ENCODE measurements around the gene FNDC1. TPM values are rescaled to one million over a fixed set of nuclear protein-coding genes. Genes with fewer than 3 reads are reported as not detected.

FNDC1 gene
- total and polyA plus RNA-seq, 2 donors (not counting 1 experiment from before 2014, with no cell fraction given), result under 0.01 to 0.03 TPM

GRCh38 chr6:159257846-159258245 is 88.6 kb downstream of the FNDC1 start:
- TF ChIP-seq CTCF (conservative IDR thresholded peaks at IDR 0.05 in 1 of 2, IDR thresholded peaks at IDR 0.05 in 1 of 2; ENCODE audit: low read depth in 1 of 2, low read length in 2 of 2), result no peak
- no peak for TF ChIP-seq EZH2 (IDR thresholded peaks at IDR 0.05; ENCODE audit: low read length, missing control alignments)
- H2AFZ ChIP-seq (ENCODE audit: low read length), result no peak overlapping the region
- H3K27ac ChIP-seq (ENCODE audit: insufficient read depth, low read length), result no peak overlapping the region
- H3K9ac ChIP-seq (ENCODE audit: insufficient read depth, low read length), result no peak overlapping the region
- no peaks in the 10 kb centered on the region for H3K27me3 ChIP-seq (ENCODE audit: control insufficient read depth, insufficient read depth, low read length)
- no peaks in the 10 kb centered on the region for H3K4me1 ChIP-seq (ENCODE audit: control insufficient read depth, extremely low read depth, insufficient read depth, low read length)
- no peak overlapping the region for H3K4me2 ChIP-seq (ENCODE audit: extremely low read depth, insufficient read depth, low read length)
- H3K9me3 ChIP-seq (ENCODE audit: control insufficient read depth, insufficient read depth, low read depth, low read length), result no peaks in the 10 kb centered on the region
- no peaks in the 10 kb centered on the region for H3K36me3 ChIP-seq (ENCODE audit: control insufficient read depth, insufficient read depth, low read length)
- no peaks in the 10 kb centered on the region for H4K20me1 ChIP-seq (ENCODE audit: control insufficient read depth, extremely low read depth, insufficient read depth, low read length)
- H3K4me3 ChIP-seq (replicated peaks in 1 of 4; ENCODE audit: control extremely low read depth in 1 of 4, insufficient read depth in 1 of 4, low read depth in 3 of 4, low read length in 4 of 4), result no peak overlapping the region
- peak in 1 of 2 donors; percentile 23 for DNase-seq (ENCODE audit: low read depth in 2 of 2)
- H3K79me2 ChIP-seq (ENCODE audit: control insufficient read depth, insufficient read depth, low read length), result no peaks in the 10 kb centered on the region

- DNase-seq (ENCODE audit: low read depth in 2 of 2), result no peak
- TF ChIP-seq EZH2 (IDR thresholded peaks at IDR 0.05; ENCODE audit: low read length, missing control alignments) (no peak), CTCF (conservative IDR thresholded peaks at IDR 0.05 in 1 of 2, IDR thresholded peaks at IDR 0.05 in 1 of 2; ENCODE audit: low read depth in 1 of 2, low read length in 2 of 2) (no peak)
- Histone ChIP-seq H3K27ac (ENCODE audit: insufficient read depth, low read length) (no peak overlapping the region), H3K4me2 (ENCODE audit: extremely low read depth, insufficient read depth, low read length) (no peak overlapping the region), H4K20me1 (ENCODE audit: control insufficient read depth, extremely low read depth, insufficient read depth, low read length) (no peaks in the 10 kb centered on the region), H3K9ac (ENCODE audit: insufficient read depth, low read length) (no peak overlapping the region), H3K27me3 (ENCODE audit: control insufficient read depth, insufficient read depth, low read length) (no peaks in the 10 kb centered on the region), H2AFZ (ENCODE audit: low read length) (no peak overlapping the region), H3K36me3 (ENCODE audit: control insufficient read depth, insufficient read depth, low read length) (no peaks in the 10 kb centered on the region), H3K4me1 (ENCODE audit: control insufficient read depth, extremely low read depth, insufficient read depth, low read length) (no peaks in the 10 kb centered on the region), H3K9me3 (ENCODE audit: control insufficient read depth, insufficient read depth, low read depth, low read length) (no peaks in the 10 kb centered on the region), H3K79me2 (ENCODE audit: control insufficient read depth, insufficient read depth, low read length) (no peaks in the 10 kb centered on the region), H3K4me3 (replicated peaks in 1 of 4; ENCODE audit: control extremely low read depth in 1 of 4, insufficient read depth in 1 of 4, low read depth in 3 of 4, low read length in 4 of 4) (no peak overlapping the region)
Observed at GRCh38 chr6:159259441-159260125, 90.4 kb downstream of the FNDC1 start.

GRCh38 chr6:159260208-159260607 is 91.0 kb downstream of the FNDC1 start:
- no peak overlapping the region for H3K4me3 ChIP-seq (replicated peaks in 1 of 4; ENCODE audit: control extremely low read depth in 1 of 4, insufficient read depth in 1 of 4, low read depth in 3 of 4, low read length in 4 of 4)
- DNase-seq (ENCODE audit: low read depth in 2 of 2), result no peak
- H3K27ac ChIP-seq (ENCODE audit: insufficient read depth, low read length), result no peak overlapping the region
- no peak overlapping the region for H3K4me2 ChIP-seq (ENCODE audit: extremely low read depth, insufficient read depth, low read length)
- no peaks in the 10 kb centered on the region for H3K36me3 ChIP-seq (ENCODE audit: control insufficient read depth, insufficient read depth, low read length)
- H3K4me1 ChIP-seq (ENCODE audit: control insufficient read depth, extremely low read depth, insufficient read depth, low read length), result no peaks in the 10 kb centered on the region
- no peak overlapping the region for H3K9ac ChIP-seq (ENCODE audit: insufficient read depth, low read length)
- no peaks in the 10 kb centered on the region for H3K27me3 ChIP-seq (ENCODE audit: control insufficient read depth, insufficient read depth, low read length)
- no peak overlapping the region for H2AFZ ChIP-seq (ENCODE audit: low read length)
- H4K20me1 ChIP-seq (ENCODE audit: control insufficient read depth, extremely low read depth, insufficient read depth, low read length), result no peaks in the 10 kb centered on the region
- TF ChIP-seq EZH2 (IDR thresholded peaks at IDR 0.05; ENCODE audit: low read length, missing control alignments) (no peak), CTCF (conservative IDR thresholded peaks at IDR 0.05 in 1 of 2, IDR thresholded peaks at IDR 0.05 in 1 of 2; ENCODE audit: low read depth in 1 of 2, low read length in 2 of 2) (no peak)
- no peaks in the 10 kb centered on the region for H3K9me3 ChIP-seq (ENCODE audit: control insufficient read depth, insufficient read depth, low read depth, low read length)
- H3K79me2 ChIP-seq (ENCODE audit: control insufficient read depth, insufficient read depth, low read length), result no peaks in the 10 kb centered on the region
